HCT116 (cell line): ENCODE data around the gene REPS2. TPM values are rescaled to one million over a fixed set of nuclear protein-coding genes. Genes with fewer than 3 reads are reported as not detected.

Source experiments
- ATAC-seq: fragments of 200-7000 bp; cut with Tn5 transposase; 2 replicates; pipeline ENCODE4 v1.9.1; 2020; ENCODE audit warnings: mild to moderate bottlenecking, moderate library complexity
- BruUV-seq: library from RNA; stranded (reverse); fragments of 400-500 nt; replicated peaks from 2 replicates; lab custom pipeline; 2021; lab: Mats Ljungman, UMichigan
- CTCF ChIA-PET: fragments of 300-600 bp; sonication (Branson Sonifier 250); formaldehyde crosslinking; loops from one replicate; lab custom pipeline; 2021; ENCODE audit warnings: antibody characterized with exemption; lab: Charles Lee
- POLR2A ChIA-PET: fragments of 300-600, 350-600 bp; sonication (Branson Sonifier 250); formaldehyde crosslinking; loops from one replicate; lab custom pipeline; 2021; ENCODE audit warnings: antibody characterized with exemption; lab: Charles Lee
- RAD21 ChIA-PET, 2 experiments: fragments of 300-600 bp; sonication (Branson Sonifier 250); formaldehyde crosslinking; loops; one replicate each; lab custom pipeline; 2023; ENCODE audit warnings: low total read pairs in 2 of 2; ENCODE audit not compliant: uncharacterized antibody in 2 of 2, unreplicated experiment in 2 of 2, low non-redundant PET in 1 of 2; lab: Charles Lee
- DNase-seq: peaks from one replicate; pipeline ENCODE4 v3.0.0-alpha.2; 2010; ENCODE audit warnings: low read depth, low spot score
- H2AFZ ChIP-seq: fragments of 200-600 bp; shearing (Covaris generic), sonication (generic); 2 replicates; pipeline ENCODE4 v1.6.1; 2017; ENCODE audit warnings: low read depth, mixed run types, mixed read lengths, antibody characterized with exemption, low read length; ENCODE audit not compliant: poor library complexity, severe bottlenecking
- H3K27ac ChIP-seq: 2 replicates; pipeline ENCODE4 v1.5.1; 2012; ENCODE audit warnings: low read depth, low read length
- H3K27me3 ChIP-seq: fragments of 200-600 bp; sonication (generic); 2 replicates; pipeline ENCODE4 v1.6.1; 2016; ENCODE audit warnings: mixed run types, low read length, mixed read lengths; ENCODE audit not compliant: insufficient read depth
- H3K36me3 ChIP-seq, 2 experiments: fragments of 200-500 bp in 1 of 2; fragments of 200-600 bp in 1 of 2; sonication (Bioruptor generic) in 1 of 2; sonication (generic) in 1 of 2; 2 replicates each; pipeline versions ENCODE4 v1.5.1 to v1.6.1; 2014 to 2016; ENCODE audit warnings: low read length in 2 of 2, inconsistent platforms in 1 of 2, mixed read lengths in 1 of 2, mixed run types in 1 of 2; ENCODE audit not compliant: insufficient read depth in 2 of 2, control insufficient read depth in 1 of 2
- H3K4me1 ChIP-seq, 2 experiments: fragments of 200-600 bp in 1 of 2; sonication (generic) in 1 of 2; 2 replicates each; pipeline versions ENCODE4 v1.5.1 to v1.6.1; 2012 to 2017; ENCODE audit warnings: low read length in 2 of 2, inconsistent platforms in 1 of 2, mild to moderate bottlenecking in 1 of 2, mixed read lengths in 1 of 2, mixed run types in 1 of 2, moderate library complexity in 1 of 2; ENCODE audit not compliant: insufficient read depth in 2 of 2, control insufficient read depth in 1 of 2
- H3K4me2 ChIP-seq: fragments of 200-600 bp; sonication (generic); 2 replicates; pipeline ENCODE4 v1.6.1; 2017; ENCODE audit warnings: mixed run types, low read length, mixed read lengths
- H3K4me3 ChIP-seq, 2 experiments: fragments of 200-600 bp in 1 of 2; sonication (generic) in 1 of 2; replicated peaks in 1 of 2; 2 replicates each; pipeline ENCODE4 v1.5.1; 2011 to 2016; ENCODE audit warnings: low read length in 2 of 2, control low read depth in 1 of 2, low read depth in 1 of 2, mild to moderate bottlenecking in 1 of 2, mixed read lengths in 1 of 2, mixed run types in 1 of 2
- H3K79me2 ChIP-seq: fragments of 200-600 bp; sonication (generic); 2 replicates; pipeline ENCODE4 v1.6.1; 2017; ENCODE audit warnings: mild to moderate bottlenecking, mixed run types, low read length, moderate library complexity, mixed read lengths; ENCODE audit not compliant: insufficient read depth
- H3K9ac ChIP-seq: fragments of 200-600 bp; sonication (generic); 2 replicates; pipeline ENCODE4 v1.6.1; 2016; ENCODE audit warnings: low read length, mixed read lengths
- H3K9me2 ChIP-seq: fragments of 200-600 bp; sonication (generic), shearing (Covaris generic); 2 replicates; pipeline ENCODE4 v1.6.1; 2017; ENCODE audit warnings: mixed run types, mild to moderate bottlenecking, moderate library complexity; ENCODE audit not compliant: insufficient read depth
- H3K9me3 ChIP-seq, 2 experiments: fragments of 200-500 bp in 1 of 2; fragments of 200-600 bp in 1 of 2; sonication (Bioruptor generic) in 1 of 2; sonication (generic) in 1 of 2; 2 replicates each; pipeline ENCODE4 v1.6.1; 2014 to 2017; ENCODE audit warnings: low read length in 2 of 2, mixed read lengths in 2 of 2, inconsistent platforms in 1 of 2, low read depth in 1 of 2, mild to moderate bottlenecking in 1 of 2, mixed run types in 1 of 2, moderate library complexity in 1 of 2; ENCODE audit not compliant: control insufficient read depth in 1 of 2, insufficient read depth in 1 of 2
- H4K20me1 ChIP-seq: fragments of 200-600 bp; sonication (generic), shearing (Covaris generic); 2 replicates; pipeline ENCODE4 v1.6.1; 2017; ENCODE audit warnings: mixed run types, mild to moderate bottlenecking, moderate library complexity; ENCODE audit not compliant: insufficient read depth
- EGR1 ChIP-seq: IDR thresholded peaks from 2 replicates; pipeline ENCODE4 v1.6.1; 2012; ENCODE audit warnings: low read depth
- EZH2phosphoT487 ChIP-seq: fragments of 200-600 bp; IDR thresholded peaks from 2 replicates; pipeline ENCODE4 v1.6.1; 2018; ENCODE audit warnings: antibody characterized with exemption, borderline replicate concordance
- FOSL1 ChIP-seq: IDR thresholded peaks from 2 replicates; pipeline ENCODE4 v1.6.1; 2012; ENCODE audit warnings: low read depth
- POLR2A ChIP-seq: IDR thresholded peaks from 2 replicates; pipeline ENCODE4 v1.7.0; 2011; ENCODE audit warnings: borderline replicate concordance; ENCODE audit not compliant: insufficient read depth, insufficient read length; ENCODE audit errors: extremely low read depth
- SP1 ChIP-seq: IDR thresholded peaks from 2 replicates; pipeline ENCODE4 v1.6.1; 2012; ENCODE audit warnings: low read depth
- TCF7L2 ChIP-seq: IDR thresholded peaks from 2 replicates; pipeline ENCODE4 v1.7.0; 2011; ENCODE audit warnings: borderline replicate concordance, inconsistent platforms; ENCODE audit not compliant: insufficient read depth, insufficient read length; ENCODE audit errors: extremely low read depth
- ZFX ChIP-seq: fragments of 450-650 bp; IDR thresholded peaks from 2 replicates; pipeline ENCODE4 v1.6.1; 2017
- intact Hi-C: fragments of 100-400 bp; cut with micrococcal nuclease; formaldehyde crosslinking; loops from 2 replicates; pipeline ENCODE4 v1.10.0; 2022
- total RNA-seq: library from RNA; stranded (reverse); gene quantifications from one replicate; pipeline ENCODE4 v1.2.1, GENCODE V29; 2021; ENCODE audit not compliant: unreplicated experiment
- TF ChIP-seq, protein P1 (sequence below), 3 experiments: fragments of 200-600 bp in 1 of 3; sonication (generic) in 1 of 3; IDR thresholded peaks in 2 of 3; conservative IDR thresholded peaks in 1 of 3; 2 replicates each; pipeline ENCODE4 v1.5.1; 2012 to 2017; ENCODE audit warnings: low read depth in 2 of 3, low read length in 2 of 3, antibody characterized with exemption in 1 of 3, borderline replicate concordance in 1 of 3, control low read depth in 1 of 3, mild to moderate bottlenecking in 1 of 3, mixed read lengths in 1 of 3, mixed run types in 1 of 3, moderate library complexity in 1 of 3; ENCODE audit not compliant: insufficient read depth in 1 of 3
- TF ChIP-seq, protein P2 (sequence below): IDR thresholded peaks from 2 replicates; pipeline ENCODE4 v1.6.1; 2011; ENCODE audit warnings: mild to moderate bottlenecking, low read length, moderate library complexity; ENCODE audit not compliant: insufficient replicate concordance; ENCODE audit errors: extremely low read depth
- TF ChIP-seq, protein P3 (sequence below): IDR thresholded peaks from 2 replicates; pipeline ENCODE4 v1.6.1; 2012

Gene REPS2
- total RNA-seq, 1 experiment from 2014 or later = 4.5 TPM

DNA sequence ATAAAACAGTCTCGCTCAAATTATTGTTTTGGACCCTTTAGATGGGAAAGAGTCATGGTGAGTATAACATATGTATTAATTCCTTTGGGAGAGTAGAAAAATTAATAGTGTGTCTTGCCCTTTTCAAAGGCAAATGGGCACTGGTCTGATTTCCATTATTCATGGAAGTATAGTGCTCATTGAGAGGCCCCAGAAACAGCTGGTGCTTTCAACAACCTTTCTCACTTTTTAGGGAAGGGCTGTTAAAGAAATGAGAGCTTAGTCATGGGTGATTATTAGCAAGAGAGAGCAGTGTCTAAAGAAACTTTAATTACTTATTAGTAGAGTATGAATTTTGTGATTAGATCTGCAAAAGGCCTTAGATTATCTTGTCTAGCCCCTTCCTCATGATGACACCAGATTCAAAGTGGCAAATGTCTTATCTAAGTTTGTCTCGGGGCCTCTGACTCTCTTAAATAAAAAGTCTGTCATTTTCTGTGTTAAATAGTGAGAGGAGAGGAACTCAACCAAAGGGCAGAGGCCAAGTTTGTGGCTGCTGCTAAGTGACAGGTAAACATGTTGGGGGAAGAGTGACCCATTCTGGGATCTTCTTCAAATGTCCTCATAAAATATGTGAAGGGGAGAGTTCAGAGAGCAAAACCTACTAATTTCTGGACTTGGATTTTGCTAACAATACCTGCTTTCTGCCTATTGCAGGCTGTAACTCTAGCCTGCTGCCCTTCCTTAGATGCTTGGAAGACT is 110.6 kb downstream of the REPS2 start:
- no peak for ATAC-seq
- Histone ChIP-seq H3K9ac (no peak overlapping the region), H3K27ac (no peak overlapping the region), H3K79me2 (no peaks in the 10 kb centered on the region), H3K27me3 (no peaks in the 10 kb centered on the region), H3K4me3 (no peak overlapping the region), H3K4me2 (no peak overlapping the region), H4K20me1 (no peaks in the 10 kb centered on the region), H3K36me3 (no peaks in the 10 kb centered on the region), H3K9me3 (no peaks in the 10 kb centered on the region), H3K4me1 (no peaks in the 10 kb centered on the region), H2AFZ (no peak overlapping the region), H3K9me2 (no peaks in the 10 kb centered on the region)
- ChIA-PET RAD21 (no interaction called here), CTCF (no interaction called here), POLR2A (no interaction called here)
- TF ChIP-seq FOSL1 = no peak
- no peak for TF ChIP-seq EGR1
- no peak for TF ChIP-seq SP1
- no peak for TF ChIP-seq EZH2phosphoT487
- no peak for TF ChIP-seq POLR2A
- TF ChIP-seq, protein P1, sequence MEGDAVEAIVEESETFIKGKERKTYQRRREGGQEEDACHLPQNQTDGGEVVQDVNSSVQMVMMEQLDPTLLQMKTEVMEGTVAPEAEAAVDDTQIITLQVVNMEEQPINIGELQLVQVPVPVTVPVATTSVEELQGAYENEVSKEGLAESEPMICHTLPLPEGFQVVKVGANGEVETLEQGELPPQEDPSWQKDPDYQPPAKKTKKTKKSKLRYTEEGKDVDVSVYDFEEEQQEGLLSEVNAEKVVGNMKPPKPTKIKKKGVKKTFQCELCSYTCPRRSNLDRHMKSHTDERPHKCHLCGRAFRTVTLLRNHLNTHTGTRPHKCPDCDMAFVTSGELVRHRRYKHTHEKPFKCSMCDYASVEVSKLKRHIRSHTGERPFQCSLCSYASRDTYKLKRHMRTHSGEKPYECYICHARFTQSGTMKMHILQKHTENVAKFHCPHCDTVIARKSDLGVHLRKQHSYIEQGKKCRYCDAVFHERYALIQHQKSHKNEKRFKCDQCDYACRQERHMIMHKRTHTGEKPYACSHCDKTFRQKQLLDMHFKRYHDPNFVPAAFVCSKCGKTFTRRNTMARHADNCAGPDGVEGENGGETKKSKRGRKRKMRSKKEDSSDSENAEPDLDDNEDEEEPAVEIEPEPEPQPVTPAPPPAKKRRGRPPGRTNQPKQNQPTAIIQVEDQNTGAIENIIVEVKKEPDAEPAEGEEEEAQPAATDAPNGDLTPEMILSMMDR (IDR thresholded peaks at IDR 0.05 in 2 of 3, conservative IDR thresholded peaks at IDR 0.05 in 1 of 3; ENCODE audit: borderline replicate concordance in 1 of 3, insufficient read depth in 1 of 3, low read depth in 2 of 3, low read length in 2 of 3) = no peak
- TF ChIP-seq, protein P2, sequence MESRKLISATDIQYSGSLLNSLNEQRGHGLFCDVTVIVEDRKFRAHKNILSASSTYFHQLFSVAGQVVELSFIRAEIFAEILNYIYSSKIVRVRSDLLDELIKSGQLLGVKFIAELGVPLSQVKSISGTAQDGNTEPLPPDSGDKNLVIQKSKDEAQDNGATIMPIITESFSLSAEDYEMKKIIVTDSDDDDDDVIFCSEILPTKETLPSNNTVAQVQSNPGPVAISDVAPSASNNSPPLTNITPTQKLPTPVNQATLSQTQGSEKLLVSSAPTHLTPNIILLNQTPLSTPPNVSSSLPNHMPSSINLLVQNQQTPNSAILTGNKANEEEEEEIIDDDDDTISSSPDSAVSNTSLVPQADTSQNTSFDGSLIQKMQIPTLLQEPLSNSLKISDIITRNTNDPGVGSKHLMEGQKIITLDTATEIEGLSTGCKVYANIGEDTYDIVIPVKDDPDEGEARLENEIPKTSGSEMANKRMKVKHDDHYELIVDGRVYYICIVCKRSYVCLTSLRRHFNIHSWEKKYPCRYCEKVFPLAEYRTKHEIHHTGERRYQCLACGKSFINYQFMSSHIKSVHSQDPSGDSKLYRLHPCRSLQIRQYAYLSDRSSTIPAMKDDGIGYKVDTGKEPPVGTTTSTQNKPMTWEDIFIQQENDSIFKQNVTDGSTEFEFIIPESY = no peak
- TF ChIP-seq ZFX = no peak
- no peak for TF ChIP-seq TCF7L2
- TF ChIP-seq, protein P3, sequence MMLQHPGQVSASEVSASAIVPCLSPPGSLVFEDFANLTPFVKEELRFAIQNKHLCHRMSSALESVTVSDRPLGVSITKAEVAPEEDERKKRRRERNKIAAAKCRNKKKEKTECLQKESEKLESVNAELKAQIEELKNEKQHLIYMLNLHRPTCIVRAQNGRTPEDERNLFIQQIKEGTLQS = no peak
- BruUV-seq = no TSS peak
- intact Hi-C loops = no loop called here
- DNase-seq = no peak
